SK-MEL-5 (cell line): Measurements from ENCODE around the gene NUP43. TPM values are rescaled to one million over a fixed set of nuclear protein-coding genes. Genes with fewer than 3 reads are reported as not detected.
"Not testable (repeated sequence)": the region's sequence is repeated elsewhere in the genome, so short reads cannot be mapped to it uniquely, and the experiment has no call there.

ENCODE experiments used
- DNase-seq: peaks from one replicate; pipeline ENCODE4 v3.0.0-alpha.2; 2016; ENCODE audit warnings: low read depth, low spot score
- in situ Hi-C: cut with HindIII; loops from 2 replicates; pipeline ENCODE4 v1.10.0; 2016; ENCODE audit warnings: low sequenced_read_pairs, high pct_unique_total_duplicates, low pct_unique_long_range_greater_than_20kb
- polyA plus RNA-seq, 2 experiments: library from polyadenylated mRNA; depleted of rRNA; stranded (reverse); fragments of >200 nt; gene quantifications; 2 replicates each; pipeline ENCODE4 v1.2.3, GENCODE V29; 2015
- total RNA-seq: library from RNA; depleted of rRNA; stranded (reverse); fragments of >200 nt; shearing (Covaris generic); gene quantifications from 2 replicates; pipeline ENCODE4 v1.2.3, GENCODE V29; 2014; rRNA removed

The NUP43 gene, protein sequence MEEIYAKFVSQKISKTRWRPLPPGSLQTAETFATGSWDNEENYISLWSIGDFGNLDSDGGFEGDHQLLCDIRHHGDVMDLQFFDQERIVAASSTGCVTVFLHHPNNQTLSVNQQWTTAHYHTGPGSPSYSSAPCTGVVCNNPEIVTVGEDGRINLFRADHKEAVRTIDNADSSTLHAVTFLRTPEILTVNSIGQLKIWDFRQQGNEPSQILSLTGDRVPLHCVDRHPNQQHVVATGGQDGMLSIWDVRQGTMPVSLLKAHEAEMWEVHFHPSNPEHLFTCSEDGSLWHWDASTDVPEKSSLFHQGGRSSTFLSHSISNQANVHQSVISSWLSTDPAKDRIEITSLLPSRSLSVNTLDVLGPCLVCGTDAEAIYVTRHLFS
- total RNA-seq, result 31.3 and 33.4 TPM in 2 replicates
- 24.6 and 28.1 TPM in 2 replicates for polyA plus RNA-seq (2015; cell fraction: cytosol; rRNA removed)
- 52.6 and 57.0 TPM in 2 replicates for polyA plus RNA-seq (2015; cell fraction: nucleus; rRNA removed)

DNA sequence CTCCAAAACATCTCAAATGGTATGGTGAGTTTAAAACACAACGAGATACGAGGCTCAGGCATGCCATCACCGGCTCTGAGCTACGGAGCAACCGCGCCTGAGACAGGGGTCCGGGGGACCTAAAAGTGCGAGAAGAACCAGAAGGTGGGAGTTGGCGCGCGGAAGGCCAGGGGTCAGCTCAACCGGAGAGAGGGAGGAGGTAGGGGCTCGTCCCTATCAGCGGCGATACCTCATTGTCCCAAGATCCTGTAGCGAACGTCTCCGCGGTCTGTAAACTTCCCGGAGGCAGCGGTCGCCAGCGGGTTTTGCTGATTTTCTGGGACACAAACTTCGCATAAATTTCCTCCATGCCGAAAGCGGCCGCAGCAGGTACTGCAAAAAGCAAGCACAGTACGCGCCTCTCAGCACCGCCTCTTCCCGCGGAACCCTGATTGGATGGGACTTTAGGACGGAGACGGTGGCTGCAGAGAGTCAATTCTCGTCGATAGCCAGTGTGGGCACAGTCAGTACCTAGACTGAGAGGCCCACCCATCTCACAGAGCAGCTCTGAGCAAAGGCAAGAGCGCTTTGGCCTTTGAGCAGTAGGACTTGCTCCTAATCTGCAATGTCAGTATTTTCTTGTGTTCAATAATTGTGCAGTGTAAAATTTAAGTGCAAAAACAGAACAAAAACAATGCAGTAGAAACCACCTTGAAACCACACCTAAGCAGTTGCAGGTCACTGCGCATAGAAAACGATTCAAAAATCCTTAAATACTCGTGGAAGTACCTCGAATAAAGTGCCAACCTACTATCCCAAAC lies at the start of gene NUP43:
NUP43 (minus strand) TSS at position 383 of the 800 bp plus-strand sequence; CDS start at position 349, 34 bp downstream.
- DNase-seq, result peak; percentile 93
- in situ Hi-C loops, result no loop called here

DNA sequence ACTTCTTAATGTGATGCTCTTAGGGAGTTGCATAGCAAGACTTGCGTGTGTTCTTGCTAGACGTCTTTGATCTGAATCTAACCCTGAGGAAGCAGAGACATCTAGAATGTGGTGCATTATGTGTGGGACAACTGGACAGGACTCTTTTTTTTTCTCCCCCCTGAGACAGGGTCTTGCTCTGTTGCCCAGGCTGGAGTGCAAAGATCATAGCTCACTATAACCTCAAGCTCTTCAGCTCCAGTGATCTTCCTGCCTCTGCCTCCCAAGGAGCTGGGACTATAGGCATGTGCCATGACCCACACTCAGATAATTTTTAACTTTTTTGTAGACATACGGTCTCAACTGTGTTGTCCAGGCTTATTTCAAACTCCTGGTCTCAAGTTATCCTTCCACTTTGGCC lies 37.2 kb upstream of the NUP43 start:
- DNase-seq, result no peak
- in situ Hi-C loops, result no loop called here

DNA sequence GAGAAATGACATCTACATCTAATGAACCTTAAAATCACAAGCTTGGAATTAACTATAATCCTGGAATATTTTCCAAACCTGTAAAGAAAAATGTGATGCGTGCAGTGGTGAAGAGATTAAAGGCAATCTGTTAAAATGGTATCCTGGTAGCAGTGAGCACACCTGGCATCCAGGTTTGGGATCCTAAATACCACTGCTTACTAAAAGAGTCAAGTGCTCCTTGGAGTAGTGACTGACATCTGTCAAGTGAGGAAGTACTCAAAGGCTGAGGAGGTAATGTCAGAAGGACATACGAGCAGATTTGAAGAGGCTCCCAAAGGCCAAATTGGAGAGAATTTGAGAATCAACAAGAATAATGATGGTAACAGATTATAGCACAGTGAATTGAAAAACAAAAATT lies 36.0 kb upstream of the NUP43 start:
- in situ Hi-C loops, result no loop called here
- no peak for DNase-seq

DNA sequence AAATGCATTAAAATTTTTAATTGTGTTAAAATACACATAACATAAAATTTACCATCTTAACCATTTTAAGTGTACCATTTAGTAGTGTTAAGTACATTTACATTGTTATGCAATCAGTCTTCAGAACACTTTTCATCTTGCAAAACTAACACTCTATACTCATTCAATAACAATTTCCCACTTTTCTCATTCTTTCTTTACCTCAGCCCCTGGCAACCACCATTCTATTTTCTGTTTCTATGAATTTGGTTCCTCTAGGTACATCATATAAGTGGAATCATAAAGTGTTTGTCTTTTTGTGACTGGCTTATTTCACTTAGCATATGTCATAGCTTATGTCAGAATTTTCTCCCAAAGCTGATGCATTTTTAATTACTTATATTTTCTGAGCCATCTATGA lies 35.4 kb upstream of the NUP43 start:
- DNase-seq, result no peak
- in situ Hi-C loops, result no loop called here

DNA sequence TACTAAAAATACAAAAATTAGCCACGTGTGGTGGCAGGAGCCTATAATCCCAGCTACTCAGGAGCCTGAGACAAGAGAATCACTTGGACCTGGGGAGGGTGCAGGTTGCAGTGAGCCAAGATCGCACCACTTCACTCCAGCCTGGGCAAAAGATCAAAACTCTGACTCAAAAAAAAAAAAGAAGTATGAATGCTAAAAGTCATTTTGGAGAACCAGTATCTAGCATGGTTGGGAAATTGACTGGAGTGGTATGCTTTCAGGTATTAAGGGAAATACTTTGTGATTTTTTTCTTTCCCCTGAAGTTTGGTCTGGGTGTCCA lies 33.3 kb upstream of the NUP43 start:
- in situ Hi-C loops, result no loop called here

DNA sequence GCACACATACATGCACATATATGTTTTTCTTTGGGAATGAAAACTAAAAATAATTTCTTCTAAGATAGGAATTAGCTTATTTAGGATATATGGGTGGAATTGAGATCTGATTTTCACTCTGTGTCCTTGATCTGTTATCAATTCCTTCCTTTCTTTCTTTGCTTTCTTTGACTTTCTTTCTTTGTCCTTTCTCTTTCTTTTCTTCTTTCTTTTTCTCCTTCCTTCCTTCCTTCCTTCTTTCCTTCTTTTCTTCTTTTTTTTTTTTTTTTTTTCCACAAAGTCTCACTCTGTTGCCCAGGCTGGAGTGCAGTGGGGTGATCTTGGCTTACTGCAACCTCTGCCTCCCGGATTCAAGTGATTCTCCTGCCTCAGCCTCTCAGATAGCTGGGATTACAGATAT lies 31.3 kb upstream of the NUP43 start:
- in situ Hi-C loops, result no loop called here
- no peak for DNase-seq

More for the DNA sequence above, 33.3 kb upstream of the NUP43 start:
- DNase-seq, result no peak

DNA sequence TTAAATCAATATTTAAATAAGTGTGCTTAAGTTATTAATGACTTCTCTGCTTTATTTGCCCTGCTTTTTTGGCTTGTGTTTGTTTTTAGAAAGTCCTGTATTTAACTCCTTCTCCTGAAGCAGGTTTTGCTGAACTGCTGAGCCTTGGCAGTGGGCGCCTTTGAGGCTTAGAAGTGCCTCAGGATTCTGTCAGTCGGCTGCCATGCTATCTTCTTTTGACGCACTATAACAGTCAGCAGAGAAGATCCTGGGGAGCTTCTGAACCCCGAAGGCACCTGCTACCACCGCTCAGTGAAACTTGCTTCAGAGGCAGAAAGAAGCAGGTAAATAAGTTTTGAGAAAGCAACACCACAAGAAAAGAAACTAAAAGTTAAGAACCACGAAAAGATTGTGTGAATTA lies 25.6 kb upstream of the NUP43 start:
- no peak for DNase-seq
- in situ Hi-C loops, result no loop called here

DNA sequence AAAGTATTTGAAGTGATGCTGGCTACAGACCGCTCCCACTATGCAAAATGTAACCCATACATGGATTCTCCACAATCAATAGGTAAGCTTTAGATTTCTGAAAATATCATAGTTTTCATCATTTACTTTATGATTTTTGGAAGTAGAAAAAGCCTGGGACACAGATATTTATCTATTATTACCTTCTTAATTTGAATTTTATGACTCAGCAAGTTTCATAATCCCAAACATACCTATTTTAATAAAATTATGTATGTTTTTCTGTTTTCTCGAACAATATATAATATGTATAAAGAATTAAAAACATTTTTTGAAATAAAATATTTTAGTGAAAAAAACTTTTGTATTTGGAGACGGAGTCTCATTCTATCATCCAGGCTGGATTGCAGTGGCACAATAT lies 24.9 kb upstream of the NUP43 start:
- DNase-seq, result no peak
- in situ Hi-C loops, result no loop called here

DNA sequence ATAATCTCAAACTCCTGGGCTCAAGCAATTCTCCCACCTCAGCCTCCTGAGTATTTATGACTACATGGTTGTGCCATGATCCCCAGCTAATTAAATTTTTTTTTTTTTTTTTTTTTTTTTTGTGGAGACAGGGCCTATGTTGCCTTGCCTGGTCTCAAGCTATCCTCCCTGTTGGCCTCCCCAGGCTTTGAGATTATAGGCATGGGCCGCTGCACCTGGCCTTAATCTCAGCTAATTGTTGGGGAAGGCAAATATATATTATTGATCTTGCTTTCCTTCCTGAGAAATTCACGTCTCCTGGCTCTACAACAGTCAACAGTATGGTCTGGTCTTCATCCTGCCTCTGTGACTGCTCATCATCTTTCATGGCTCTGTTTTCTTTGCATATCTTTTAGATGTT lies 23.3 kb upstream of the NUP43 start:
- in situ Hi-C loops, result no loop called here

DNA sequence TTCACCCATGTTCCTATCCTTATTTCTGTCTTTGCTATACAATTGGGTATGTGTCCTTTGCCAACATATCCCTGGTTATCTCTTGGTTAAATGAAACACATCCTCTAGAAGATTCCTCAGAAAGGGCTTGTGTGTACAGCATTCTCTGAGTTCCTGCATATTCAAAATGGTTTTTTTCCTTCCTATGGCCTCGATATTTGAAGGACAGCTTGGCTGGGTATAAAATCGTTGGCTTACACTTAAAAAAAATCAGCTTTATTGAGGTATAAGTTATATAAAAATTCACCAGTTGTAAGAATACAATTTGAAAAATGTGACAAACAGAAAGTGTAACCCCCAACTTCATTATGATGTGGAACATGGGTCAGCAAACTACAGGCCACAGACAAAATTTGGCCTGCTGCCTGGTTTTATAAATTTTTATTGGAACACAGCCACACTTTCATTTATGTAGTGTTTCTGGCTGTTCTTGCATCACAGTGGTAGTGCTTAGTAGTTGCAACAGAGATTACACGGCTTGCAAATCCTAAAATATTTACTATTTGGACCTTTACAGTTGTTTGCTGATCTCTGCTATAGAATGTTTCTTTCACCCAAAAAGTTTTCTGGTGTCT lies 19.9 kb upstream of the NUP43 start:
- in situ Hi-C loops, result no loop called here
- no peak for DNase-seq

More for the DNA sequence above, 23.3 kb upstream of the NUP43 start:
- no peak for DNase-seq

DNA sequence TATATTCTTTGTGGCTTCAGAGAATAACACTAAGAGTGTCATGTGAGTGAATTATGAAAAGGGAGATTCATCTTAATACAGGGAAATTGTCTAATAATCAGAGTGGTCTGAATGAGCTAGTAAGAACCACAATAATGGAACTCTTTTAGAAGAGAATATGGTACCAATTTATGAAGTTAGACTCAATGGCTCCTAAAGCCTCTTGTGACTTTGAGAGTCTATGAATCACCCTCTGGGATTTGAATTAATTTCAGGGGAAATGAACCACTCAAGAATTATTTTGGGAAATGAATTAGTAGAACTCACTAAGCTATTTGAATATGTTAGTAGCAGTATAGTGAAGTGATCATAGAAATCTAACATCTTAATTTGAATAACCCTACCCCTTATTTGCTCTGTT lies 17.5 kb upstream of the NUP43 start:
- peak; percentile 94 for DNase-seq
- in situ Hi-C loops, result no loop called here

DNA sequence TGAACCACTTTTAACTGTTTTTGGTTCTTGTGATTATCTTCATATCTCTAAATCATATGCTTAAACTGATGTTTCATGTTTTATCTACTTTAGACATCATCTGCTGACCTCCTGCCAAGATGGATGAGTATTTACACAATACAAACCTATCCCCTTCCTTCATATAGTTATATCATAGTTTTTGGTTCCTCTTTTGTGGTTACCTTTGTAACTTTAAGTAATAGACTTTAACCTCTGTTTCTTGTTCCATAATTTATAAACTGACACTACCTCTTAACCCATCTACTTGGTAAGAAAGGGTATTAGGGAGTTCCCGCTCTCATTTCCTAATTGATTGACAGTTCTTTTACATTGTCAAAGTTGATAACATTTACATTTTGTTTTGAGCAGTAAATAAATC lies 15.1 kb upstream of the NUP43 start:
- DNase-seq, result no peak
- in situ Hi-C loops, result no loop called here

DNA sequence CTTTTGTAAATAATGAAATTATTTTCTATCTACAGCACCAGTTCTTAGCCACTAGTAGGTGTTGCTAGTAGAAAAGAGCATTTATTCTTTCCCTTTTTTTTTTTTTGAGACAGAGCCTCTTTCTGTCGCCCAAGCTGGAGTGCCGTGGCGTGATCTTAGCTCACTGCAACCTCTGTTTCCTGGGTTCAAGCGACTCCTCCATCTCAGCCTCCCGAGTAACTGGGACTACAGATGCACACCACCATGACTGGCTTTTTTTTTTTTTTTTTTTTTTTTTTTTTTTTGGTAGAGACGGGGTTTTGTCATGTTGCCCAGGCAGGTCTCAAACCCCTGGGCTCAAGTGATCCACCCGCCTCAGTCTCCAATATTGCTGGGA lies 9.9 kb upstream of the NUP43 start:
- in situ Hi-C loops, result no loop called here

DNA sequence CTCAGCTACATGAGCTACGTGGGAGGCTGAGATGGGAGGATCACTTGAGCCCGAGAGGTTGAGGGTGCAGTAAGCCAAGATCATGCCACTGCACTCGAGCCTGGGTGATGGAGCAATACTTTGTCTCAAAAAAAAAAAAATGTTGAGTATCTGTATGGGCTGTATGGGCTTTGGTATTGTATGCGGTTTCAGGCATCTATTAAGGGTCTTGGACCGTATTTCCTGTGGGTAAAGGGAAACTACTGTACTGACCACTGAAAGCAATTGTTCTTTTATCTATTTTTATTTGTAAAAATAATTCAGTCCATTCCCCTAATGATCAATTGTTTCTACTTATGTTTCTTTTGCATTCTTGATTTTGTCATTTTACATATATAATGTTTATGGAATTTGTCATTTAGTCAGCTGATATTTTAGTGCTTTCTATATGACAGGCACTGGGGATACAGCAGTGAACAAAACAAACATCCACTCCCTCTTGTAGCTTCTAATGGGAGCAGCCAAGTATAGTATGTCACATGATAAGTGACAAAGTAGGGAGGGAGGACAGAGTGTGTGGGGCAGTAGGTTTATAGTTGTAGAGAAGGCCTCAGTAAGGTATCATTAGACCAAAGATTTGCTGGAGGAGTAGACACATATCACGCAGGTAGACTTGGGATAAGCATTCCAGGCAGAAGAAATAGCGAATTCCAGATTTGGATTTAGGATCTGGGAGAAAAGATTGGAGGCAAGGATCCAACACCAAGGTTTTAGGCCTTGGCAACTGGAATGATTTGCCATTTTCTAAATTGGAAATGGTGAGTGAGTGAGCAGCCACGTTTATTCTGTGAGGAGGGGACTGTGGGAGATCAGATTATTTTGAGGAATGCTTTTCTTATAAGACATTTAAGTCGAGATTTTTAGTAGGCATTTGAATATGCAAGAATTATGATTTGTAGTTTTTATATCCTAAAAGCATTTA lies 9.3 kb upstream of the NUP43 start:
- peak; percentile 58 for DNase-seq
- in situ Hi-C loops, result no loop called here

More for the DNA sequence above, 9.9 kb upstream of the NUP43 start:
- DNase-seq, result peak; percentile 53

DNA sequence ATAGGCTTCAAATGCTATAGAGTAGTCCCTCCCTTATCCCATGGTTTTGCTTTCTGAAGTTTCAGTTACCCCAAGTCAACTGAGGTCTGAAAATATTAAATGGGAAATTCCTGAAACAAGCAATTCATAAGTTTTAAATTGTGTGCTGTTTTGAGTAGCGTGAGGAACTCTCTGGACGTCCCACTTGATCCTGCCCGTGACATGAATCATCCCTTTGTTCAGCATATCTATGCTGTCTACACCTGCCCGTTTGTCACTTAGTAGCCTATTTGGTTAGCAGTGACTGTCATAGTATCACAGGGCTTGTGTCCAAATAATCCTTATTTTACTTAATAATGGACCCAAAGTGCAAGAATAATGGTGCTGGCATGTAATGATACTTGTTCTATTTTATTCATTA lies 8.2 kb upstream of the NUP43 start:
- DNase-seq, result peak; percentile 64
- in situ Hi-C loops, result no loop called here

DNA sequence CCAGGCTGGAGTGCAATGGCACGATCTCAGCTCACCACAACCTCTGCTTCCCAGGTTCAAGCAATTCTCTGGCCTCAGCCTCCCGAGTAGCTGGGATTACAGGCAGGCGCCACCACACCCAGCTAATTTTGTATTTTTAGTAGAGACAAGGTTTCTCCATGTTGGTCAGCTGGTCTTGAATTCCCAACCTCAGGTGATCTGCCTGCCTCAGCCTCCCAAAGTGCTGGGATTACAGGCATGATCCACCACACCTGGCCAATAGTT lies 7.0 kb upstream of the NUP43 start:
- in situ Hi-C loops, DNase-seq: not testable (repeated sequence)

DNA sequence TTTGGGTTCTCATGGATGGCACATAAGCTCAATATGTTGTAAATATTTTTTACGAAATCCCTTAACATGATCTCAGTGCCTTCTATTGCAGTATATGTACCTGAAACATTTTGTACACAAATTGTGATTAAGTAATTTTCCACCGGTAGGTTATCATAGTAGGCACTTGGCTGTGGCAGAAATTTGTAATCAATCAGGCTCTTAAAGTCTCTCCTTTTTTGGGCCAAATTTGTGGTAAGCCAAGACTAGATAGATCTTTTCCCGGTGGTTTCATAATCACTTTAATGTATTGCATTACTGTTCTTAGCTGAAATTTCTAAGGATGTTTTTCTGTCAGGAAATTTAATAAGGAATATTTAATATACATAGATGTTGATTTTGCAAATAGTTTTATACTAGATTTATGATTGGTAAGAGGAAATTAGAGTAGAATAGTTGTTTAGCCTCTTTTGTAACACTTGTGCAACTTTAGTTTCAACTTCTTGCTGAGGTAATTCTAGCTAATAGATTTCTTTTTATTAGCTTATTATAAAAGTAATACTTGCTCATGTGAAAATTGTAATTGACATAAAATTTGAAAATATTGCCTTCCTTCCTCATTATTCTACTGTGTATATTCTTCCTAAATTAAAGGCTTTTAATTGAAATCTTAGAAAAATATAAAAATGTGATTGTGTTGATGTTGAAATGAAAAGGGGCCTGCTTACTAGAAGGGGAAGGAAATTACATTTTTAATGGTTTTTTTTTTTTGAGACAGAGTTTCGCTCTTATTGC lies 6.5 kb upstream of the NUP43 start:
- in situ Hi-C loops, result no loop called here
- no peak for DNase-seq
